ENCODE measurements around the gene SERPINE1.

The SERPINE1 gene

DNA sequence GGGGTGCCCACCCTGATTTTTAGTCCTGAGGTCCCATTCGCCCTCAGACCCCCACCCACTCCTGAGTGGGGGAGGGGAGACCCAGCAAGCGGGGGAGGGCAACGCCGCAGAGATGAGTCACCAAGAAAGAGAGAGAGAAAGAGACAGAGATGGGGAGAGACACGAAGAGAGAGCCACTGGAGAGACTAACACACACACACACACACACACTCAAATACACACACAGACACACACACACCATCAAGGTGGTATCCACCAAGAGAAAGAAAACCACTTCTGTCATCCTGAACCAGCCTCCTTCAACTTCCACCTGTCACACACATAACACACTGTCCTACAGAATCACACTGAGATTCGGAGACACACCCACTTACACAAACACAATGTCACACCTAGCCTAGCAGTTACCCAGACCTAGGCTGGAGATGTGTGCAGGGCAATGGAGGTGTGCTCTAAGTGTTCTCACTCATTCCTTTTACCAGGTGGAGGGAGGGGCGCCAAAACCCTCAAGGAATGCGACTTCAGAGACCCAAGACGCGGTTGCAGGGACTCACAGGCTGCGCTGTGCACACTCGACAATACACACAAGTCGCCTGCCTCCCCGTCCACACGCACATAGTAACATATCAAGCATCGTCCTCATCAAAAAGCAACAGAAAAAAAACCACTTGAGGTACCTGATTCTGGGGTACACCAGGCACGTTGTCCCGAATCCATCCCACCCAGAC, 42.4 kb downstream of the SERPINE1 start:
- TF ChIP-seq, protein P1, sequence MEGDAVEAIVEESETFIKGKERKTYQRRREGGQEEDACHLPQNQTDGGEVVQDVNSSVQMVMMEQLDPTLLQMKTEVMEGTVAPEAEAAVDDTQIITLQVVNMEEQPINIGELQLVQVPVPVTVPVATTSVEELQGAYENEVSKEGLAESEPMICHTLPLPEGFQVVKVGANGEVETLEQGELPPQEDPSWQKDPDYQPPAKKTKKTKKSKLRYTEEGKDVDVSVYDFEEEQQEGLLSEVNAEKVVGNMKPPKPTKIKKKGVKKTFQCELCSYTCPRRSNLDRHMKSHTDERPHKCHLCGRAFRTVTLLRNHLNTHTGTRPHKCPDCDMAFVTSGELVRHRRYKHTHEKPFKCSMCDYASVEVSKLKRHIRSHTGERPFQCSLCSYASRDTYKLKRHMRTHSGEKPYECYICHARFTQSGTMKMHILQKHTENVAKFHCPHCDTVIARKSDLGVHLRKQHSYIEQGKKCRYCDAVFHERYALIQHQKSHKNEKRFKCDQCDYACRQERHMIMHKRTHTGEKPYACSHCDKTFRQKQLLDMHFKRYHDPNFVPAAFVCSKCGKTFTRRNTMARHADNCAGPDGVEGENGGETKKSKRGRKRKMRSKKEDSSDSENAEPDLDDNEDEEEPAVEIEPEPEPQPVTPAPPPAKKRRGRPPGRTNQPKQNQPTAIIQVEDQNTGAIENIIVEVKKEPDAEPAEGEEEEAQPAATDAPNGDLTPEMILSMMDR (IDR thresholded peaks at IDR 0.05; ENCODE audit: insufficient read depth, low read depth, low read length, missing control alignments) = no peak
- no peak overlapping the region for H3K4me3 ChIP-seq (ENCODE audit: low read length)
- no peak for DNase-seq (ENCODE audit: low read depth)

DNA sequence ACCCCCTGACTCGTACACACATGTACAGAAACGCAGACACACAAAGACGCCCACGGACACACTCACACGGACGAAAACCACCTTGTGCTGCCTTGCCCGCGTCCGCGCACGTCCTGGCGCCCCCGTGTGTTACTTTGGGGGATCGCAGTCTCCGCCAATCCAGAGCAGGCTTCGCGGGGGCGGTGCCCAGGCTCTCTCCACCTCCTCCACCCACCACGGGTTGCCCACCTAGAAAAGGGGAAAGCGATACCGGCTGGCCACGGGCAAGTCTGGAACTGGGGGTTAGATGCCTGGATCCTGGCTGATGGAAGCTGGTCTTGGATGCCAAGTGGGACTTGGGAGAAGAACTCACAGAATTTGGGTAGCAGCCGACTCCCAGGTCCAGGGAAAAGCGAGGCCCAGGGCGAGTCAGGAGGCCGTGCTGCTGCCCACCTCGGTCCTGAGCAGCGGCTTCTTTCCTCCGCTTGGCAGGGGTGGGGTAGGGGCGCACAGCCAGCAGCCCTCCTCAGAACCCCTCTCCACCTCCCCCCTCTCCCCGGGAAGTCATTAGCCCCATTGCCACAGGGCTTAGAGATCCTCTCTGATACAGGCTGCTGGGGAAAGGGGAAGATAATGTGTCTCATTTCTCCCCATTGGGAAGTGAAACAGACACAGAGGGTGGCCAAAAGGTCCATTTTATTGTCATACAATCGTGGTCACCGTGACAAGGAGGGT, 43.1 kb downstream of the SERPINE1 start:
- peak; percentile 63 for DNase-seq (ENCODE audit: low read depth)
- TF ChIP-seq, protein P1 (IDR thresholded peaks at IDR 0.05; ENCODE audit: insufficient read depth, low read depth, low read length, missing control alignments) = peak; percentile 87
- no peak overlapping the region for H3K4me3 ChIP-seq (ENCODE audit: low read length)

DNA sequence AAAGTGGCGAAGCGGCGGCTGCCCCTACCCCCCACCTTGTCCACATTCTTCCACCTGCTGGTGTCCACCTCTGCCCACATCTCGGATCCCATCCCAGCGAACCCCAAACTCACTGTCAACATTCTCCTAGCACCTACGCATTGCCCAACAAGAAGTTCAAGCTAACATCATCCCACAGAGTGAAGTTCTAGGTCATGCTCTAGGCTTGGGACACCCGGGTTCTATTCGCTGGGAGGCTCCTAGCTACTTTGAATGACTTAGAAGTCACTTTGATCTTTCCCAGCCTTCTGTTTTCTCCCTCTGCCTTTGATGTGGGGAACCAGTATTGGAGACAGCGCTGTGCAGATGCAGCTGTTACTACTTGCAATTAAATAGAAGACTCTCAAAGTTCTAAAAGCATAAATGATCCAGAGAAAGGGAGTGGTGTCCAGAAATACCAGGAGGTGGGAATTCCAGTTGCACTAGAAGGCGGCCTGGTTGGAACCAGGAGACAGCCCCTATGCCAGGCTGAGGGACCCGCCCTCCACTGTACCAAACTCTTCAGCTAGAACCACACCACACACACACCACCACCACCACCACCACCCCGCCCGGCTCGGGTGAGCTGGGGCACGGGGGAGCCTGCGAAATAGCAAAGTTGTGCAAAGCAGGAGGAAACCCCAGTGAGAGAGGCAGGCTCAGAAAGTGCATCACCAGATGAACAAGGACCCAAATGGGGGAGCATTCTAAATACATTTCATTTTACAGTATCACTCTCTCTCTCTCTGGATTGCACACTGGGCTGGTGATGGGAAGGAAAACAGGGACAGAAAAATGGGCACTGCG, 43.9 kb downstream of the SERPINE1 start:
- TF ChIP-seq, protein P1 (IDR thresholded peaks at IDR 0.05; ENCODE audit: insufficient read depth, low read depth, low read length, missing control alignments) = no peak
- H3K4me3 ChIP-seq (ENCODE audit: low read length) = no peak overlapping the region
- no peak for DNase-seq (ENCODE audit: low read depth)

DNA sequence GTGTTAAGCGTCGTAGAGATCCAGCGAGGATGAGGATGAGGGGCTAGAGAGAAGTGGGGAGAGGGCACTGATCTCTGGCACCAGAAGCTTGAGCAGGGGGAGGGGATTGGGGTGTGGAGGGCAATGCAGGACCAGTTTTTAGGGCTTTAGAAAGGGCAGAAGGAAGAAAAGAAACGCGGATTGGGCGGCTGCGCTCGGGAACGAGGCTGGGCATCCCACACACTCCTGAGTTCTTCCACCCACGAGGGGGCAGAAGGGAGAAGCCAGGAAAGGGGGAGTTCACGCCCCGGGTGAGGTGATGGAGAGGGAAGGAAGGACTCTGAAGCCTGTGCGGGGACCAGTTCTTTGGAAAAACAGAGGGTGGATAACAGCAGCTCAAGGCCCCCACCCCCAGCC, 44.5 kb downstream of the SERPINE1 start:
- no peak overlapping the region for H3K4me3 ChIP-seq (ENCODE audit: low read length)

DNA sequence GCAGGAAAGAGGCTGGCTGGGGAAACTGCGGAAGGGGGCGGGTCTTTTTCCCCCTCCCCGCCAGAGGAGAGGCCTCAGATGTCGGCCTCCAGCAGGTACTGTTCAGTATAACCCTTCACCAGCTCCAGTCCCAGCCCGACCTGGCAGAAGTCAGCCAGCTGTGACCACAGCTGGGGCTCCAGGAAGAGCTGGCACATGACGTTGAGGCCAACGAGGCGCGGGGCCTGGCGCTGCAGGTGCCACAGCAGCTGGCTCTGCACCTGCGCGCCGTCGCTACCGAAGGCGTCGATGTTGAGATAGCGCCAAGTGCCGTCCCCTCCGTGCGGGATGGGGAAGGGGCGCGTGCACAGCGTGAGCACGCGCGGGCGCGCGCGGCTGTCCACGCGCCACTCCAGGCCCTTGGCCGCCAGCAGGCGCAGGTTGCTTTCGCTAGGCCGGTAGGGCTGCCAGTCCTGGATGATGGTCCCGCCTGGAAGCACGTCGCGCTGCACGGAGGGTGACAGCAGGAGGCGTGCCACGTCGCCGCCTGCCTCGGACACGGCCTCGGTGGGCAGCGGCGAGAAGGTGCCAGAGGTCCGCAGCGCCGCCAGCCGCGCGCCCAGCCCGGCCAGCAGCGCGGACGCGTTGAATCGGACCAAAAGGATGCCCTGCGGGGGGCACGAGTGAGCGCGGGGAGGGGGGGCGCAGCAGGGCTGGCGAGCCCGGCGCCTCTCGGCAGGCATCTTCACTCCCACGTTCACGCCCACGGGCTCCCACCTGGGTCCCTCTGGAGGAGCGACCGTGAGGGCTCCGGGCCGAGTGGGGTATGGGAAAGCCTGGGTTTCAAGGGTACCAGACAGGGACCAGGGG, 45.3 kb downstream of the SERPINE1 start:
- DNase-seq (ENCODE audit: low read depth) = no peak
- H3K4me3 ChIP-seq (ENCODE audit: low read length) = no peak overlapping the region
- TF ChIP-seq, protein P1 (IDR thresholded peaks at IDR 0.05; ENCODE audit: insufficient read depth, low read depth, low read length, missing control alignments) = no peak

More for the DNA sequence above, 44.5 kb downstream of the SERPINE1 start:
- no peak for DNase-seq (ENCODE audit: low read depth)
- TF ChIP-seq, protein P1 (IDR thresholded peaks at IDR 0.05; ENCODE audit: insufficient read depth, low read depth, low read length, missing control alignments) = peak; percentile 7

Measured in epithelial cell of esophagus (primary cell).